COR-L47 (cell line): ENCODE measurements around the gene UGT1A10.
"Not testable (repeated sequence)": the region's sequence is repeated elsewhere in the genome, so short reads cannot be mapped to it uniquely, and the experiment has no call there.

Experiments
- DNase-seq: peaks from one replicate; lab custom pipeline; 2025; lab: John Stamatoyannopoulos, UW

Gene UGT1A10

DNA sequence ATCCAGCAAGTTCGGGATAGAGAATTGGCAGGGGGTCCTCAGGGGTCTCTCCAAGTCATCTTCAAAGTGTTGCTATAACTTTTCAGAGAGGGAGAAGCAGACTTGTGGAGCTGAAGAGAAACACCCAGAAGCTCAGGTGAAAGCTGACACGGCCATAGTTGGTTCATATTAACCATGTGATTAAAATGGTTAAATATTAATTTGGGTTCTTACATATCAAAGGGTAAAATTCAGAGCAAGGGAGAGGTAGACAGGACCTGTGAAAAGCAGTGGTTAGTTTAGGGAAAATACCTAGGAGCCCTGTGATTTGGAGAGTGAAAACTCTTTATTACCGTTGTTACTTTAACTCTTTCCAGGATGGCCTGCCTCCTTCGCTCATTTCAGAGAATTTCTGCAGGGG is 56.4 kb downstream of the UGT1A10 start, which contains the start of gene UGT1A6:
Gene UGT1A6 (plus strand): TSS at position 243 of the 400 bp plus-strand sequence. CDS start 115 bp downstream, at position 358.
- DNase-seq, result no peak

DNA sequence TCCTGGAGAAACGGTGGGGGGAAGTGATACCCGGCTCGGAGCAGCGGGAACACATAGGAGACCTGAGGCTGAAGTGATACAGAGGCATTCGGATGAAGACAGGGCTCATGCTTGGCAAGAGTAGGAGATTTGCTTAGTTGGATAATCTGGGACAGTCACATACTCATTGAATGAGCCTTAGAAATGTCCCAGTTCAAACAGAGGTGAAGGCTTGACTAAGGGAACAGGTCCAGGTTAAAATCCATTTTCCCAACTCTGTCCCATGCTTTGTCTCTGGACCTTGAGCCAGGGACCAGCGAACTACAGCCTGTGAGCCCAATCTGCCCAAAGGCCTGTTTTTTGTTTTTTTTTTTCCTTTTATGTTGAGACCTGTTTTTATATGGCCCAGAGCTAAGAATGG is 57.7 kb downstream of the UGT1A10 start:
- no peak for DNase-seq

DNA sequence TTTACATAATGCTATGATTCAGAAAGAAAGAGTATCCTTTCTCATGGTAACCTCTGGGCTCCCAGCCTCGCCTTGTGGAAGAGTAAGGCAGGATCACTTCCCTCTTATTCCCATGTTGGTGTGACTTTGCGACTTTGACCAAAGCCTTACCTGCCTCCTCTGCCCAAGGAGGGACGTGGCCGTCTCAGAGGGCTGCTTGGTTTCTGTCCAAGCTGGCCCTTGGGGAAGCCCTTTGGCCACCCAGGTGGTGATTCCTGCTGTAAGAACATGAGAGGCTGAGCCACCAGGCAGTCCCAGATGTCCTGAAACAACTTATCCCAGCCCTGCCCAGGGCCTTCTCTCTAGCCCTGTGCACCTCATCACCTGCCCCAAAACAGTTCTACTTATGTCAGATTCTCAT is 62.5 kb downstream of the UGT1A10 start:
- no peak for DNase-seq

DNA sequence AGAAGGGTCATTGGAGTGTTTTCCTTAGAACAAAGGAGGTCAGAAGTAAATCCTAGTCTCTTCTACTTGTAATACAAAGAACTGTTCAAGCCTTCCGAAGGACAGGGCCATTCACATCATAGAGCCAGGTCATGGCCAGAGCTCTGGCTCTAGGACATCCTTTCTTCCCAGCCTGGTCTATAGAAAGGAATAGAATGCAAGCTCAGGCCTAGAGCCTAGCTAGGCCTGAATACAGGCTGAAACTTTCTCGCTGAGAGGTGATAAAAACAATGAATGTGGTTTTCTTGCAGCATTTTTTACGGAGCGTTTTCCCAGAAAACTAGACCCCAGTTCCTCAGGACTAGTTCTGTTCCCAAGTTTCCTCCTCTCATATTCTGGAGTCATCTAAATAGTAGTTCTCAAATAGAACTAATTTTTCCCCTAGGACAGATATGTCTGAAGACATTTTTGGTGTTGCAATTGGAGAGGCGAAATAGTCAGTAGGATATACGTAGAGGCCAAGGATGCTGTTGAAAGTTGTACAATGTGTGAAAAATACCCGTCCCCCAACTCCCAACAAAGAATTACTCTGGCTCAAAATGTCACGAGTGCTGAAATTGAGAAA is 63.3 kb downstream of the UGT1A10 start:
- no peak for DNase-seq

DNA sequence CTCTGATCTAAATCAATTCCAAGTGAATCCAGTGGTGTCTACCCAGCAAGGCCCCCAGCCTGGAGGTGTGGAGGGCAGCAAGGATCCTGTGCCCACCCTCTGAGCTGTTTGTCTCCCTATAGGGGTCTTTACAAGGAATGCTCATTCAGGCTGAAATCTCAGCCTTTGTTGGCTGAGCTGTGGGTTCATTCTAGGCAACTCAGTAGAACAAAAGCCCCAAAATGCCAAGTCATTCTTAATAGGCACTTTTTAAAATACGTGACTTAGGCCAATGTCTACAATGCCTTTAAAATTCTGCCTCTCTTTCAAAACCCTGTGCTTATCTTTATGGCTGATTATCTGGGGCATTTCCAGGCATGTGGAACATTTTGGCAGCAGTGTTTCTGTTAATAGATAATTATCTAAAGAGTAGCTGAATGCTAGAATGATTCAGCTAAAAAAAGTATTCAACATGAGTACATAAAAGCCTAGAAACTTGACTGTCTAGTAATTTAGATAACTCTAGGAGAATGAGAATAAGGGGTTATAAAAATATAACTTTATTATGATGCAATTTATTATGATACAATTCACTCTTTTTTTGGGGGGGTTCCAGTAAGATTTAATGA is 63.9 kb downstream of the UGT1A10 start:
- no peak for DNase-seq

DNA sequence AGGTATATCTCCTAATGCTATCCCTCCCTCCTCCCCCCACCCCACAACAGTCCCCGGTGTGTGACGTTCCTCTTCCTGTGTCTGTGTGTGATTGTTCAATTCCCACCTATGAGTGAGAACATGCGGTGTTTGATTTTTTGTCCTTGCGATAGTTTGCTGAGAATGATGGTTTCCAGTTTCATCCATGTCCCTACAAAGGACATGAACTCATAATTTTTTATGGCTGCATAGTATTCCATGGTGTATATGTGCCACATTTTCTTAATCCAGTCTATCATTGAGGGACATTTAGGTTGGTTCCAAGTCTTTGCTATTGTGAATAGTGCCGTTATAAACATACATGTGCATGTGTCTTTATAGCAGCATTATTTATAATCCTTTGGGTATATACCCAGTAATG is 64.6 kb downstream of the UGT1A10 start:
- not testable (repeated sequence) for DNase-seq

DNA sequence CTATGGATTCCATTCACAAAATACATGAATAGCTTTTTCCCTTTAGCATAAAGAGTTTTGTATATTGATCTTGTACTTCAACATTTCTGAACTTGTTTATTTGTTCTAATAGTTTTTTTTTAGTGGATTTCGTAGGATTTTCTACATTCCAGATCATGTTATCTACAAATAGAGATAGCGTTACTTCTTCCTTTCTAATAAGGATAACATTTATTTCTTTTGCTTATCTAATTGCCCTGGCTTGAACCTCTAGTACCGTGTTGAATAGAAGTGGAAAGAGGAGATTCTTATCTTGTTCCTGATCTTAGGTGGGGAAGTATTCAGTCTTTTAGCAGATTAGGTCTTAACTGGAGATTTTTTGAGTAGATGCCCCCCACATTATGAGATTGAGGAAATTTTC is 66.0 kb downstream of the UGT1A10 start:
- no peak for DNase-seq

DNA sequence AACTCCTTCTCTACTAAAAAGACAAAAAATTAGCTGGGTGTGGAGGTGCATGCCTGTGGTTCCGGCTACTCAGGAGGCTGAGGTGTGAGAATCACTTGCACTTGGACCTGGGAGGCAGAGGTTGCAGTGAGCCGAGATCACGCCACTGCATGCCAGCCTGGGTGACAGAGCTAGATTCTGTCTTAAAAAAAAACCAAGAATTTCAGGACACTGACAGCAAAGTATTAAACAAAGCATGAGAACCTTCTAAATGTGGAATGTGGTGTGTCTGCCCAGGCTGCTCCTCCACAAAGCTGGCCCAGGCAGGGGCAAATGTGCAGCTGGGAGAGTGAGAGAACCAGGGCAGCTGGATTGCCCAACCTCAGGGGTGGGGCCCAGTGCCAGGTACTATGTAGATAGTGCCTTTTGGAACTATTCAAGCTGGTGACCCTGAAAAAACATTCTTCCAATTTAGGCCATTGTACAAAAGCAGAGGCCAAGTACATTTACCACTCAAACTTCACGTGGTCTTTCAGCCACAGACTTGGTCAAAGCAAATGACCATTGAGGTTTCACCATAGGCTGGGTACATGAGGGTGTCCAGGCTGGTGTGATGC is 69.8 kb downstream of the UGT1A10 start:
- DNase-seq, result no peak

DNA sequence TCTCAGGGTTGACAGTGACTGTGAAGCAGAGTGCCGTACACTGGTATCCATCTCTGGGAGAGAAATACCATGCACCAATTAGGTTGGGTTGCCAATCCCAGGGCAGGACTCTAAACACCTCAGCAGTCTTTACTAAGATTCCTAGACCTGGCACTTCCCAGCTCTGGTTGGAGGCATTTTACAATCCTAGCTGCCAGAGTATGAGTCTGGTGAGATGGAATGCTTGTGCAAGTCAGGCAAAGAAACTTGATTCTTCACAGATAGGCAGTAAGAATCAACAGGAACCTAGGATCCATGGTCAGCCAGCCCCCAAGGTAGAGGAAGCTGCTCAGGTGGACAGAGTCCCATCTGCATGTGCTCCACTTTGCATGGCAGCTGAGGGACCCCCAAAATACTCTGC is 70.5 kb downstream of the UGT1A10 start:
- DNase-seq, result no peak

DNA sequence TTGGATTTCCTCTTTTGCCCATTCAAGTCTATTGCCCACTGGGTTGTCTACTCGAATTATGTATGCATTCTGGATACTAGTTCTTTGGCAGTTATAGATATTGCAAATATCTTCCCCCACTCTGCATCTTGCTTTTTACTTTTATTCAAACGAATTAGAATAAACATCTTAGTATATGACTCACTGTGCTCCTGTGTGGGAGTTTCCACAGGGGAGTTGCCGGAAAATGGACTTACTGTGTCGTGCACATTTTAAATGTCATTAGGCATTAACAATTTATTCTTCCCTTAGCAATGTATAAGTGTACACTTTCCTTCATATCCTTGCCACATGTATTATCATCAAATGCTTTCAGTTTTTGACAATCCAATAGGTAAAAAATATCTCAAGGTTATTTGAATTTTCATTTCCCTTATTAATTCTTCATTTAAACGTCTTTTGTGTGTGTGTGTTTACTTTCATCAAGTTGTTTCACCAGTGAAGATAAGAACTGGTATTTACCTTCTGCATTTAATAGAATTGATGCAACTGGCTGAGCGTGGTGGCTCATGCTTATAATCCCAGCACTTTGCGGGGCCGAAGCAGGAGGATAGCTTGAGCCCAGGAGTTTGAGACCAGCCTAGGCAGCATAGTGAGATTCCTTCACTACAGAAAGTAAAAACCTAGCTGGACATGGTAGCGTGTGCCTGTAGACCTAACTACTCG is 71.8 kb downstream of the UGT1A10 start:
- DNase-seq, result no peak

DNA sequence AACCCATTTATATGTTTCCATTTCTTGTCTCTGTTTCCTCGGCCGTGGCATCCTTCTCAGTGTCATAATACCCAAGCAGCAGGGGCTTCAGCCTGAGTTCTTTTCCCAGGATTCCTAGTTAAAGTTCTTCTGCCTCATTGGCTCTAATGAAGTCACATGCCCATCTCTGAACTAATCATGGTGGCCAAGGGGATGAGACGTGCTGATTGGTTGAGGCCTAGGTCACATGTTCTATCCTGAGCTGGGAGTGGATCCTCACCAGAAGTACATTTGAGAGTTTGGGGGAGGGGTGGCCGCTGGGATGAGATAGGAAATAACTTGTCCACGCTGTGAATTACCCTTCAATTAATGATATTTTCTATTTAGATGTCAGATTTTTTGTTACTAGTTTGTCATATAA is 72.7 kb downstream of the UGT1A10 start:
- DNase-seq, result no peak

DNA sequence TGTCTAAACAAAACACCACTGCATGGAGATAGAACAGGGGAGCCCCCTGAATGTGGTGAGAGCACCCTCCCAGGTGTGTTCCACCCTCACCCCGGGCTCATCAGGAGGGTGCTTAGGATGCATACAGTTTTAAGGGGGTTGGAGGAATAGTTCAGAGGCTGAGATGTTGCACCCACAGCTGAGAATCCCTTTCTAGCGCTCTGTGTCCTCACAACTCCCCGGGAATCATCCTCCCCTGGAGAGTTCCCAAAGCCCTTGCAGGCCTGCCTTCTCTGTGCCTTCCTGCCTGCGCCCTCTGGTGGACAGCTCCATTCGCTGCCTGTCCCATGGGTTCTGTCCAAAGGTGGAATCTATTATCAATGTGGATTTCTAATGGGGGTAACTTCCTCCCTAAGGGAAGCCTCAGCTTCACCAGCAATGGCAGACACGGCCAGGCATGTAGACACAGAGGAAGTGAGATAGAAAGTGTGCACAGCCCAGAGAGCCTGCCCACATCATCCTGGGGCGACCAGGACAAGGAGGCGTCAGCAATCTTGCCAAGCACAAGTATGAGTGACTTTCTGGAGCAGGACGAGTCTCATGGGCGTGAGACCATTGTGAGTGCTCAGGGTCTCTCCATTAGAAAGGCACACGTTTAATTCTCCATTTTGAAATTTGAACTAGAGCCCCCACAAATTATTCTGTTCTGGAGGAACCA is 75.2 kb downstream of the UGT1A10 start:
- peak; percentile 67 for DNase-seq

DNA sequence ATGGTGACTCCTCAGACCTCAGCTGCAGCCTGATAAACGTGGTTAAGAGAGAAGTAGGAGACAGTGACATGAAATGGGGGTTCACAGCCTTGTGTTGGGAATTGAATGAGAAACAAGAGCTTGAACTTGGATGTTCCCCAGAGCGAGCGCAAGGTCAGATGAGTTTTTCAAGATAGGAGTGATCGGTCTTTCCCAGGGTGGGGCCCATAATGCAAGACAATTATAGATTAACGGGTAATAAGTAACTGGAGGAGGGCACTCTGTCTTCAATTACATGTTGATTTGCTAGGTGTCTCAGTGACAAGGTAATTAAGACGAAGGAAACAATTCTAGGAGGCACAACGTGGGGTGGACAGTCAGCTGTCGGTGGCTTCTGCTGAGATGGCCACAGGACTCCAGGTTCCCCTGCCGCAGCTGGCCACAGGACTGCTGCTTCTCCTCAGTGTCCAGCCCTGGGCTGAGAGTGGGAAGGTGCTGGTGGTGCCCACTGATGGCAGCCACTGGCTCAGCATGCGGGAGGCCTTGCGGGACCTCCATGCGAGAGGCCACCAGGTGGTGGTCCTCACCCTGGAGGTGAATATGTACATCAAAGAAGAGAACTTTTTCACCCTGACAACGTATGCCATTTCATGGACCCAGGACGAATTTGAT is 76.5 kb downstream of the UGT1A10 start, which contains the start of gene UGT1A5:
Gene UGT1A5 (plus strand): TSS at position 297 of the 651 bp plus-strand sequence. CDS start 85 bp downstream, at position 382.
- no peak for DNase-seq

DNA sequence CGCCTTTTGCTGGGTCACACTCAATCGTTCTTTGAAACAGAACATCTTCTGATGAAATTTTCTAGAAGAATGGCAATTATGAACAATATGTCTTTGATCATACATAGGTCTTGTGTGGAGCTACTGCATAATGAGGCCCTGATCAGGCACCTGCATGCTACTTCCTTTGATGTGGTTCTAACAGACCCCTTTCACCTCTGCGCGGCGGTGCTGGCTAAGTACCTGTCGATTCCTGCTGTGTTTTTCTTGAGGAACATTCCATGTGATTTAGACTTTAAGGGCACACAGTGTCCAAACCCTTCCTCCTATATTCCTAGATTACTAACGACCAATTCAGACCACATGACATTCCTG is 77.0 kb downstream of the UGT1A10 start:
- DNase-seq, result no peak

DNA sequence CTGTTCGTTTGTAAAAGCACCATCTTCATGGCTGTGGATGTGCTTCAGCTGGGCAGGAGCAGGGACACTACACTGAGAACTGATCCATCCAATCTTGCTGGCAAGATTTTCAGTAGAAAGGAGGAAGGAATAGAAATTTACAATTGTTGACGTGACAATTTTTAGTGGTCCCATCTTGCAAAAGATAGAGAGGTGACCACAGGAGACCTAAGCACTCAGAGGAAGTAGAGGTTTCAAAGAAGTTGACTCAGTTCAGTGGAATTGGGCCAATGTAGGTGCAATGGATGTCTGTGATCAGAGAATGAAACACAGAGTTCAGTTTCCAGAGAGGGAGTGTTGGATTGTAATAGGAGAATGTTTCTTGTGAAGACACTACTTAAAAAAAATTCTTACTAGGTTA is 77.9 kb downstream of the UGT1A10 start:
- no peak for DNase-seq

DNA sequence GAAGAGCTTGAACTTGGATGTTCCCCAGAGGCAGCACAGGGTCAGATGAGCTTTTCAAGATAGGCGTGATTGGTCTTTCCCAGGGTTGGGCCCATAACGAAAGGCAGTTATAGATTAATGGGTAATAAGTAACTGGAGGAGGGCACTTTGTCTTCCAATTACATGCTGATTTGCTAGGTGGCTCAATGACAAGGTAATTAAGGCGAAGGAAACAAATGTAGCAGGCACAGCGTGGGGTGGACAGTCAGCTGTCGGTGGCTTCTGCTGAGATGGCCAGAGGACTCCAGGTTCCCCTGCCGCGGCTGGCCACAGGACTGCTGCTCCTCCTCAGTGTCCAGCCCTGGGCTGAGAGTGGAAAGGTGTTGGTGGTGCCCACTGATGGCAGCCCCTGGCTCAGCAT is 82.3 kb downstream of the UGT1A10 start, which contains the start of gene UGT1A4:
Gene UGT1A4 (plus strand): TSS at position 185 of the 400 bp plus-strand sequence. CDS start 85 bp downstream, at position 270.
- DNase-seq, result no peak

DNA sequence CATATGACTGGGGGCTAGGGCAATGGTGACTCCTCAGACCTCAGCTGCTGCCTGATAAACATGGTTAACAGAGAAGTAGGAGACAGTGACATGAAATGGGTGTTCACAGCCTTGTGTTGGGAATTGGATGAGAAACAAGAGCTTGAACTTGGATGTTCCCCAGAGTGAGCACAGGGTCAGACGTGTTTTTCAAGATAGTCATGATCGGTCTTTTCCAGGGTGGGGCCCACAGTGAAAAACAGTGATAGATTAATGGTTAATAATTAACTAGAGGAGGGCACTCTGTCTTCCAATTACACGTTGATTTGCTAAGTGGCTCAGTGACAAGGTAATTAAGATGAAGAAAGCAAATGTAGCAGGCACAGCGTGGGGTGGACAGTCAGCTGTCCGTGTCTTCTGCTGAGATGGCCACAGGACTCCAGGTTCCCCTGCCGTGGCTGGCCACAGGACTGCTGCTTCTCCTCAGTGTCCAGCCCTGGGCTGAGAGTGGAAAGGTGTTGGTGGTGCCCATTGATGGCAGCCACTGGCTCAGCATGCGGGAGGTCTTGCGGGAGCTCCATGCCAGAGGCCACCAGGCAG is 92.6 kb downstream of the UGT1A10 start, which contains the start of gene UGT1A3:
Gene UGT1A3 (plus strand): TSS at position 320 of the 579 bp plus-strand sequence. CDS start 85 bp downstream, at position 405.
- DNase-seq, result no peak

DNA sequence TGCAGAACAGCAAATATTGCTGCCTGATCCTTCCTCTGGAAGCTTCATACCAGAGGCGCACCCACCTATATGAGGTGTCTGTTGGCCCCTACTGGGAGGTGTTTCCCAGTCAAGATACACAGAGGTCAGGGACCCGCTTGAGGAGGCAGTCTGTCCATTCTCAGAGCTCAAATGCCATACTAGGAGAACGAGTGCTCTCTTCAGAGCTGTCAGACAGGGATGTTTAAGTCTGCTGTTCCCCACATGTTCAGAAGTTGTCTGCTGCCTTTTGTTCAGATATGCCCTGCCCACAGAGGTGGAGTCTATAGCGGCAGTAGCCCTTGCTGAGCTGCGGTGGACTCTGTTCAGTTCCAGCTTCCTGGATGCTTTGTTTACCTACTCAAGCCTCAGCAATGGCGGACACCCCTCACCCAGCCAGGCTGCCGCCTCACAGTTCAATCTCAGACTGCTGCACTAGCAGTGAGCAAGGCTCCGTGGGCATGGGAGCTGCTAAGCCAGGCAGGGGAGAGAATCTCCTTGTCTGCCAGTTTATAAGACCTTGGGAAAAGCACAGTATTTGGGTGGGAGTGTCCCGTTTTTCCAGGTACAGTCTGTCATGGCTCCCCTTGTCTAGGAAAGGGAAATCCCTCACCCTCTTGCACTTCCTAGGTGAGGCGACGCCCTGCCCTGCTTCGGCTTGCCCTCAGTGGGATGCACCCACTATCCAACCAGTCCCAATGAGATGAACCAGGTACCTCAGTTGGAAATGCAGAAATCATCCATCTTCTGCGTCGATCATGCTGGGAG is 100.8 kb downstream of the UGT1A10 start:
- DNase-seq, result not testable (repeated sequence)

DNA sequence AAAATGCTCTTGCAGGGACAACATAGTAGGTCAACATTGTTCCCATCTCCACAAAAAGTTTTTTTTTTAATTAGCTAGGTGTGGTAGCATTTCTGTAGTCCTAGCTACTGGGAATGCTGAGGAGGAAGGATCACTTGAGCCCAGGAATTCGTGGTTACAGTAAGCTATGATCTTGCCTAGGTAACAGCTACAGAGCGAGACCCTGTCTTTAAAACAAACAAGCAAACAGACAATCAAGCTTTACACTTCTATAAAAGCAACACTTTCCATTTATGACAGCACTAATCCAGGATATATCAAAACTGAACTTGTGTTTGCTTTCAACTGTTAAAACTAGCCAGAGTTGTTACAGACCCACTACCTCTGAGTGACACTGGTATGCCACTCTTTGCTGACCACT is 104.6 kb downstream of the UGT1A10 start:
- DNase-seq, result no peak
